Body of pancreas (tissue), 4 donors: Measurements from ENCODE around the gene PISD. TPM values are rescaled to one million over a fixed set of nuclear protein-coding genes. Genes with fewer than 3 reads are reported as not detected.

ENCODE experiments used
- ATAC-seq: fragments of 150-250 bp; one replicate; pipeline ENCODE4 v1.9.1; 2016
- DNase-seq, 4 donors: peaks; one replicate each; pipeline ENCODE4 v3.0.0-alpha.2; 2019
- H3K27ac ChIP-seq, 4 donors: fragments of 200-600 bp; sonication (generic); 1 replicate in 3 of 4; 2 replicates in 1 of 4; pipeline versions ENCODE4 v1.5.1 to v1.6.1; 2016 to 2019; ENCODE audit warnings: mild to moderate bottlenecking in 1 of 4, mixed read lengths in 1 of 4, moderate library complexity in 1 of 4
- H3K27me3 ChIP-seq, 2 donors: fragments of 200-600 bp; sonication (generic); one replicate each; pipeline ENCODE4 v1.6.0; 2016; ENCODE audit warnings: mild to moderate bottlenecking in 1 of 2
- H3K36me3 ChIP-seq, 2 donors: fragments of 200-600 bp; sonication (generic); replicated peaks in 1 of 2; 2 replicates each; pipeline ENCODE4 v1.5.1; 2016; ENCODE audit warnings: low read depth in 2 of 2; ENCODE audit not compliant: insufficient read depth in 1 of 2
- H3K4me1 ChIP-seq: fragments of 200-600 bp; sonication (generic); one replicate; pipeline ENCODE4 v1.6.0; 2016
- H3K4me3 ChIP-seq, 2 donors: fragments of 200-600 bp; sonication (generic); 1 replicate in 1 of 2; 2 replicates in 1 of 2; pipeline ENCODE4 v1.5.1; 2016 to 2019
- H3K9me3 ChIP-seq, 3 donors: fragments of 200-600 bp; sonication (generic); 1 replicate in 2 of 3; 2 replicates in 1 of 3; pipeline ENCODE4 v1.5.1; 2016
- POLR2A ChIP-seq, 3 donors: fragments of 450-650 bp; IDR thresholded peaks; one replicate each; pipeline ENCODE4 v1.6.1; 2016; ENCODE audit warnings: antibody characterized with exemption in 3 of 3, mild to moderate bottlenecking in 2 of 3
- WGBS, 2 donors: methylation state at CpG; one replicate each; pipeline ENCODE4 v1.1.5; 2017; 5-methylcytosine and 5-hydroxymethylcytosine counted together
- intact Hi-C: fragments of 100-400 bp; cut with DNase I; formaldehyde crosslinking; loops from one replicate; pipeline ENCODE4 v1.15.1; 2023
- total RNA-seq, 2 donors: library from RNA; depleted of rRNA; stranded (reverse); fragments of >200 nt; gene quantifications; one replicate each; pipeline ENCODE4 v1.1.0, GENCODE V29; 2016
- TF ChIP-seq, protein P1 (sequence below), 7 experiments: fragments of 450-650 bp in 4 of 7; fragments of 200-600 bp in 3 of 7; sonication (generic) in 3 of 7; IDR thresholded peaks; one replicate each; pipeline ENCODE4 v1.5.1; 2016 to 2019; ENCODE audit warnings: antibody characterized with exemption in 7 of 7

The PISD gene
- total RNA-seq, 2 donors from 2014 or later, result 22.3 to 31.3 TPM

- no peak for DNase-seq
- Histone ChIP-seq H3K36me3 (peaks cover 0 to 12% of the 10 kb centered on the region in 2 donors), H3K27me3 (no peaks in the 10 kb centered on the region), H3K27ac (no peak overlapping the region), H3K4me3 (no peak overlapping the region), H3K9me3 (no peaks in the 10 kb centered on the region), H3K4me1 (no peaks in the 10 kb centered on the region)
- ATAC-seq, result no peak
- intact Hi-C loops, result no loop called here
- TF ChIP-seq, protein P1, sequence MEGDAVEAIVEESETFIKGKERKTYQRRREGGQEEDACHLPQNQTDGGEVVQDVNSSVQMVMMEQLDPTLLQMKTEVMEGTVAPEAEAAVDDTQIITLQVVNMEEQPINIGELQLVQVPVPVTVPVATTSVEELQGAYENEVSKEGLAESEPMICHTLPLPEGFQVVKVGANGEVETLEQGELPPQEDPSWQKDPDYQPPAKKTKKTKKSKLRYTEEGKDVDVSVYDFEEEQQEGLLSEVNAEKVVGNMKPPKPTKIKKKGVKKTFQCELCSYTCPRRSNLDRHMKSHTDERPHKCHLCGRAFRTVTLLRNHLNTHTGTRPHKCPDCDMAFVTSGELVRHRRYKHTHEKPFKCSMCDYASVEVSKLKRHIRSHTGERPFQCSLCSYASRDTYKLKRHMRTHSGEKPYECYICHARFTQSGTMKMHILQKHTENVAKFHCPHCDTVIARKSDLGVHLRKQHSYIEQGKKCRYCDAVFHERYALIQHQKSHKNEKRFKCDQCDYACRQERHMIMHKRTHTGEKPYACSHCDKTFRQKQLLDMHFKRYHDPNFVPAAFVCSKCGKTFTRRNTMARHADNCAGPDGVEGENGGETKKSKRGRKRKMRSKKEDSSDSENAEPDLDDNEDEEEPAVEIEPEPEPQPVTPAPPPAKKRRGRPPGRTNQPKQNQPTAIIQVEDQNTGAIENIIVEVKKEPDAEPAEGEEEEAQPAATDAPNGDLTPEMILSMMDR (IDR thresholded peaks at IDR 0.05), result no peak
- TF ChIP-seq POLR2A (IDR thresholded peaks at IDR 0.05), result no peak
- WGBS, 2 donors, result 97 to 98% methylated on average over 3 of the region's 3 CpGs
Observed at GRCh38 chr22:31691408-31691807, 29.4 kb upstream of the PISD start.

GRCh38 chr22:31683181-31684105 is 21.4 kb upstream of the PISD start:
- no peaks in the 10 kb centered on the region for H3K9me3 ChIP-seq
- H3K36me3 ChIP-seq, result peaks cover 0 to 10% of the 10 kb centered on the region in 2 donors
- 84 to 90% methylated on average over 12 to 13 of the region's 13 CpGs for WGBS, 2 donors
- intact Hi-C loops, result no loop called here
- DNase-seq (no peak), ATAC-seq (no peak)
- H3K4me1 ChIP-seq, result no peaks in the 10 kb centered on the region
- H3K27ac ChIP-seq, result no peak overlapping the region
- H3K27me3 ChIP-seq, result no peaks in the 10 kb centered on the region
- H3K4me3 ChIP-seq, result no peak overlapping the region
- TF ChIP-seq POLR2A (IDR thresholded peaks at IDR 0.05), result no peak
- TF ChIP-seq, protein P1 (IDR thresholded peaks at IDR 0.05), result no peak

- Histone ChIP-seq H3K4me3 (no peak overlapping the region), H3K9me3 (no peaks in the 10 kb centered on the region), H3K4me1 (no peaks in the 10 kb centered on the region), H3K27ac (no peak overlapping the region), H3K36me3 (peaks cover 0 to 10% of the 10 kb centered on the region in 2 donors), H3K27me3 (no peaks in the 10 kb centered on the region)
- 91 to 100% methylated on average over 2 to 7 of the region's 7 CpGs for whole genome bisulfite sequencing, 2 donors
- no peak for TF ChIP-seq POLR2A (IDR thresholded peaks at IDR 0.05)
- TF ChIP-seq, protein P1 (IDR thresholded peaks at IDR 0.05), result no peak
- intact Hi-C loops, result no loop called here
- no peak for ATAC-seq
- DNase-seq, result no peak
Observed at GRCh38 chr22:31682751-31683150, 20.7 kb upstream of the PISD start.

DNA sequence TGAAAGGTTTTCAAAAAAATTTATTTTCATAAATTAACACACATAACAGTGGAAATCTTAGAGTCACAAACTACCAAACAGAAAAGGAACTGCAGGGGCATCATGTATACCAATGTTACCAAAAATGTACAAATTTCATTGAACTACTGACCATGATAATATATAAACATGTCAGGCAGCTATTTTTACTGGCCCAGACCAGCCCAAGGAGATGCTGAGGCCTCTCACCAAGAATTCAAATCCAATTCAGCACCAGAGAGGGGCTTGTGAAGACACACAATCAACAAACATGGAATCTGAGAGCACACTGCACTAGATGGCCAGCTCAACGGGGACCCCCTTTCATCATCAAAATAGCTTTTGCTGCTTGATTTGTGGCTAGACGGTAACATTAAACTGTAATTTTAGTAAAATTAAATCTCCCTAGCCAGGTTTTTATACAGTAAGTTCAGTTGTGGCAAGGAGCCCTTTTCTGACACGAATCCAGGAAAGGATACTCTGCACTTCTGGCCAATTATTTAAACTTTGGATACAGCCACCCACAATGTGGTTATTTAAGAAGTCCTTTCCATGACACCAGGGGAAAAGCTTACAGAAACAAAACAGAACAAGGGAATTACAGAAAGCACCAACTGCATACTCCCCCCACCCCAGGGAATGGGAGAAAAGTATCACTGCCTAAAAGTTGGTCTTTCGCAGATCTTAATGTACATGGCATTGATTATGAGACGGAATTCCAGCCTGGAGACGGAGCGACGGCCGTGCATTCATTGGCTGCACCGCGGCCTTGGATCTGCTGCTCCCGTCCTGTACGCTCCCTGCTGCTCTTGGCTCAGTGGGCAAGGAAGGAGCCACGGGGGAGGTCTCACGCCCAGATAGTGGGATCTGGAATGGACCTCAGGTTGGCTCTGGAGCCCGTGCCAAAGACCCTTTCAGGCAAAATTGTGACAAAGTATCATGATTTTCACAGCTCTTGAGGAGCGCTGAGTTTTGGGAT is 19.6 kb upstream of the PISD start:
- Histone ChIP-seq H3K36me3 (peaks cover 0 to 8% of the 10 kb centered on the region in 2 donors), H3K4me3 (no peak overlapping the region), H3K9me3 (no peaks in the 10 kb centered on the region), H3K27ac (peak overlapping the region in 2 of 4 donors; percentile 16 to 54), H3K4me1 (peaks cover 4% of the 10 kb centered on the region), H3K27me3 (no peaks in the 10 kb centered on the region)
- ATAC-seq (no peak), DNase-seq (no peak)
- intact Hi-C loops, result no loop called here
- TF ChIP-seq, protein P1 (IDR thresholded peaks at IDR 0.05), result no peak
- no peak for TF ChIP-seq POLR2A (IDR thresholded peaks at IDR 0.05)
- WGBS, 2 donors, result 75 to 89% methylated on average over 15 to 16 of the region's 17 CpGs
